ENCODE data around the gene C10orf143. TPM values are rescaled to one million over a fixed set of nuclear protein-coding genes. Genes with fewer than 3 reads are reported as not detected.

C10orf143 gene
- total and polyA plus RNA-seq, 2 of the 4 experiments (the other 2 are of a cell fraction), result 0.36 to 0.60 TPM

DNA sequence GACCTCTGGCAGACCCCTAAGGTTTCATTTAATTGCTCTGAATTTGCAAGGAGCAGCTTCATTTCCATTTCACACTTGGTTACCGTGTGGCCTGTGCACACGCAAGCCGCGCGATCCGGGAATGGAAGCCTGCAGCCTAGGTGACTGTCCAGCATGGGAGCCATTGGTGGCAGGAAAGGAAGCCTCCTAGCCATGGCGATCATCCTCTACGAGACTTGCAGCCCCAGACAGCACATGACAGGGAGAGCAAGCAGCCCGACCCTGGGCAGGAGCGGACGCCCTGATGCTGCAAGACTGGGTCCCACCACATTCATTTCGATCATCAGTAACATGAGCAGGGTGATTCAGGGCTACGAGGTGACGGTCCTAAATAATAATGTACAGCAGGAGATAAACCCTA, 33.9 kb downstream of the C10orf143 start:
- Histone ChIP-seq H3K9me1 (ENCODE audit: insufficient read depth, low read length) (no peaks in the 10 kb centered on the region), H4K5ac (ENCODE audit: low read depth, low read length) (no peak overlapping the region), H3K4me3 (ENCODE audit: insufficient read depth, low read depth, low read length) (no peak overlapping the region), H2BK15ac (ENCODE audit: low read depth, low read length) (no peak overlapping the region), H3K9me3 (ENCODE audit: control insufficient read depth, insufficient read depth, low read length) (no peaks in the 10 kb centered on the region), H3K36me3 (ENCODE audit: control insufficient read depth, insufficient read depth, low read length) (no peaks in the 10 kb centered on the region), H3K18ac (ENCODE audit: low read depth, low read length) (no peak overlapping the region), H3K56ac (ENCODE audit: extremely low read depth, insufficient read depth, low read length) (no peak overlapping the region), H2AK5ac (ENCODE audit: low read depth, low read length) (no peak overlapping the region), H4K20me1 (ENCODE audit: insufficient read depth, low read length) (no peaks in the 10 kb centered on the region), H3K27me3 (ENCODE audit: control insufficient read depth, insufficient read depth, low read length) (no peaks in the 10 kb centered on the region), H3K27ac (ENCODE audit: insufficient read depth, low read length) (no peak overlapping the region), H3K79me1 (ENCODE audit: low read depth in 1 of 2, low read length in 2 of 2) (no peaks in the 10 kb centered on the region), H3K4me1 (ENCODE audit: control insufficient read depth, insufficient read depth, low read length) (no peaks in the 10 kb centered on the region; the same call in 1 of the 2 replicates), H2AK9ac (replicated peaks; ENCODE audit: low read depth, low read length, poor library complexity) (no peak overlapping the region), H4K8ac (ENCODE audit: low read depth in 2 of 2, low read length in 2 of 2) (no peak overlapping the region), H3K4me2 (ENCODE audit: low read depth, low read length) (no peak overlapping the region), H2BK120ac (ENCODE audit: low read depth, low read length) (no peak overlapping the region), H4K91ac (ENCODE audit: insufficient read depth, low read depth, low read length) (no peak overlapping the region), H2BK20ac (ENCODE audit: low read depth, low read length) (no peak overlapping the region), H2BK5ac (ENCODE audit: low read depth, low read length, poor library complexity, severe bottlenecking) (no peak overlapping the region), H3K4ac (ENCODE audit: low read depth, low read length) (no peak overlapping the region), H3K9ac (ENCODE audit: low read depth, low read length) (no peak overlapping the region), H2AFZ (replicated peaks; ENCODE audit: low read length, poor library complexity) (no peak overlapping the region), H3K23ac (ENCODE audit: low read depth, low read length) (no peak overlapping the region), H3K14ac (replicated peaks; ENCODE audit: low read depth, low read length) (no peak overlapping the region)
- ATAC-seq (ENCODE audit: low read depth), result no peak
- ChIA-PET POLR2A (ENCODE audit: unreplicated experiment) (no interaction called here), CTCF (no interaction called here)
- dilution Hi-C loops (cut with HindIII; ENCODE audit: low sequenced_read_pairs, unreplicated experiment), result no loop called here
- WGBS, 2 experiments (ENCODE audit: extremely low coverage in 2 of 2, insufficient read length in 1 of 2), result no CpG with 5 or more reads among the region's 14 CpGs
- DNase-seq, result no peak
- in situ Hi-C loops (cut with MboI; ENCODE audit: low sequenced_read_pairs), result no loop called here
- intact Hi-C loops (cut with micrococcal nuclease), result no loop called here
- TF ChIP-seq BHLHE40 (IDR thresholded peaks at IDR 0.05; ENCODE audit: low read depth, low read length) (no peak), RFX5 (IDR thresholded peaks at IDR 0.05; ENCODE audit: low read depth, low read length) (no peak), FOS (IDR thresholded peaks at IDR 0.05; ENCODE audit: low read depth, low read length) (no peak), CHD1 (IDR thresholded peaks at IDR 0.05; ENCODE audit: low read depth, low read length) (no peak), SMC3 (IDR thresholded peaks at IDR 0.05; ENCODE audit: low read depth, low read length) (no peak)
- no TSS peak for BruUV-seq (replicated peaks)
